MM.1S (cell line): ENCODE measurements around the gene PSG7.

Experiments used
- CTCF ChIP-seq: fragments of 300-600 bp; sonication (generic); IDR thresholded peaks from 2 replicates; pipeline ENCODE4 v1.5.1; 2016; ENCODE audit warnings: antibody characterized with exemption, low read length, mixed read lengths
- EZH2 ChIP-seq: fragments of 300-600 bp; sonication (generic); optimal IDR thresholded peaks from 2 replicates; pipeline ENCODE3; 2017; ENCODE audit warnings: low read depth, mild to moderate bottlenecking, antibody characterized with exemption, low read length, mixed read lengths

- TF ChIP-seq CTCF: no peak
- no peak for TF ChIP-seq EZH2
Measured at GRCh38 chr19:42961119-42961518, 24.1 kb upstream of the PSG7 start.
